ENCODE measurements around the gene CAV2. TPM values are rescaled to one million over a fixed set of nuclear protein-coding genes. Genes with fewer than 3 reads are reported as not detected.

The CAV2 gene
- polyA plus RNA-seq, 1 of the 3 experiments (the other 2 are of a cell fraction), result 182 TPM

GRCh38 chr7:116529250-116529649 lies 29.7 kb downstream of the CAV2 start (continued):
- TF ChIP-seq ZBTB33 (IDR thresholded peaks at IDR 0.05; ENCODE audit: borderline replicate concordance, low read depth), result no peak
- TF ChIP-seq POLR2AphosphoS5 (IDR thresholded peaks at IDR 0.05; ENCODE audit: low read depth, low read length), result no peak
- no peak for TF ChIP-seq FOSL2 (IDR thresholded peaks at IDR 0.05; ENCODE audit: borderline replicate concordance, low read depth)
- no peak for TF ChIP-seq RCOR1 (IDR thresholded peaks at IDR 0.05; ENCODE audit: low read length)

GRCh38 chr7:116530107-116530820 lies 30.7 kb downstream of the CAV2 start:
- ChIA-PET POLR2A (no interaction called here), CTCF (interaction anchor here (0.6 to 1.3 kb wide), 2 partner anchors 314 to 362 kb away, joined by 3 read pairs; no protein-coding TSS in a partner anchor)
- H3K36me3 ChIP-seq (replicated peaks in 1 of 2; ENCODE audit: control insufficient read depth in 1 of 2, insufficient read depth in 2 of 2, low read length in 1 of 2), result peaks cover 46 to 76% of the 10 kb centered on the region in 2 experiments
- H3K27ac ChIP-seq (ENCODE audit: low read depth in 2 of 2, low read length in 1 of 2), result peak overlapping the region; percentile 36 to 99; a peak in 3 of 4 replicates
- peak overlapping the region; percentile 38 to 84; a peak in 3 of 4 replicates for H3K4me3 ChIP-seq (ENCODE audit: low read depth in 2 of 2, low read length in 1 of 2)
- H3K79me2 ChIP-seq (ENCODE audit: insufficient read depth), result peaks cover 98% of the 10 kb centered on the region
- H3K4me1 ChIP-seq (ENCODE audit: control insufficient read depth in 1 of 2, insufficient read depth in 2 of 2, low read depth in 1 of 2, low read length in 1 of 2), result peaks cover 4 to 43% of the 10 kb centered on the region in 2 experiments; a peak in 3 of 4 replicates
- DNase-seq, result no peak
- no peaks in the 10 kb centered on the region for H3K9me3 ChIP-seq
- no peaks in the 10 kb centered on the region for H3K9me2 ChIP-seq
- WGBS (ENCODE audit: low lambda C conversion rate), result 32% methylated on average over 3 of the region's 3 CpGs
- H3K9ac ChIP-seq, result peak overlapping the region; percentile 100; the same call in 1 of the 2 replicates
- no peaks in the 10 kb centered on the region for H3K27me3 ChIP-seq (ENCODE audit: insufficient read depth)
- H2AFZ ChIP-seq (ENCODE audit: low read depth), result no peak overlapping the region
- peaks cover 51% of the 10 kb centered on the region for H4K20me1 ChIP-seq (ENCODE audit: insufficient read depth)
- H3K4me2 ChIP-seq, result peak overlapping the region; percentile 90
- H3F3A ChIP-seq (replicated peaks; ENCODE audit: insufficient read depth), result peaks cover 51% of the 10 kb centered on the region
- TF ChIP-seq RXRA (IDR thresholded peaks at IDR 0.05; ENCODE audit: borderline replicate concordance, low read depth), result no peak
- 0 out of 2 replicates have a peak, but pooled peaks have one; percentile 3 for TF ChIP-seq TCF12 (IDR thresholded peaks at IDR 0.05)

- H3K36me3 ChIP-seq (replicated peaks in 1 of 2; ENCODE audit: control insufficient read depth in 1 of 2, insufficient read depth in 2 of 2, low read length in 1 of 2), result peaks cover 55 to 82% of the 10 kb centered on the region in 2 experiments
- H3K27ac ChIP-seq (ENCODE audit: low read depth in 2 of 2, low read length in 1 of 2), result peak overlapping the region in 1 of 2 experiments; percentile 99; a peak in 3 of 4 replicates
- H2AFZ ChIP-seq (ENCODE audit: low read depth), result no peak overlapping the region
- no peak overlapping the region for H3K9ac ChIP-seq
- WGBS (ENCODE audit: low lambda C conversion rate), result 49% methylated on average over 3 of the region's 3 CpGs
- no peaks in the 10 kb centered on the region for H3K9me2 ChIP-seq
- H3F3A ChIP-seq (replicated peaks; ENCODE audit: insufficient read depth), result peaks cover 49% of the 10 kb centered on the region
- no peak for DNase-seq
- H3K27me3 ChIP-seq (ENCODE audit: insufficient read depth), result no peaks in the 10 kb centered on the region
- peaks cover 54% of the 10 kb centered on the region for H4K20me1 ChIP-seq (ENCODE audit: insufficient read depth)
- H3K4me2 ChIP-seq, result peak overlapping the region; percentile 90
- H3K4me3 ChIP-seq (ENCODE audit: low read depth in 2 of 2, low read length in 1 of 2), result peak overlapping the region; percentile 16 to 38; a peak in 2 of 4 replicates
- H3K4me1 ChIP-seq (ENCODE audit: control insufficient read depth in 1 of 2, insufficient read depth in 2 of 2, low read depth in 1 of 2, low read length in 1 of 2), result peaks cover 2 to 50% of the 10 kb centered on the region in 2 experiments; a peak in 3 of 4 replicates
- CTCF ChIA-PET, result interaction anchor here (0.9 kb wide), 1 partner anchor 369 kb away, joined by 3 read pairs; no protein-coding TSS in a partner anchor
- no peaks in the 10 kb centered on the region for H3K9me3 ChIP-seq
- POLR2A ChIA-PET, result no interaction called here
- peaks cover 98% of the 10 kb centered on the region for H3K79me2 ChIP-seq (ENCODE audit: insufficient read depth)
- no peak for TF ChIP-seq RAD21 (IDR thresholded peaks at IDR 0.05; ENCODE audit: low read length)
- TF ChIP-seq MEF2A (IDR thresholded peaks at IDR 0.05; ENCODE audit: borderline replicate concordance, low read depth), result no peak
- TF ChIP-seq SMC3 (IDR thresholded peaks at IDR 0.05; ENCODE audit: low read depth, low read length), result no peak
- no peak for TF ChIP-seq RXRA (IDR thresholded peaks at IDR 0.05; ENCODE audit: borderline replicate concordance, low read depth)
- no peak for TF ChIP-seq CHD2 (IDR thresholded peaks at IDR 0.05; ENCODE audit: low read length, partially characterized antibody)
- TF ChIP-seq IRF3 (IDR thresholded peaks at IDR 0.05; ENCODE audit: low read depth, low read length), result no peak
- no peak for TF ChIP-seq REST (IDR thresholded peaks at IDR 0.05; ENCODE audit: low read depth, low read length)
- TF ChIP-seq FOSL2 (IDR thresholded peaks at IDR 0.05; ENCODE audit: borderline replicate concordance, low read depth), result no peak
- no peak for TF ChIP-seq RFX5 (IDR thresholded peaks at IDR 0.05; ENCODE audit: low read length)
- TF ChIP-seq TEAD4 (IDR thresholded peaks at IDR 0.05; ENCODE audit: borderline replicate concordance, insufficient read depth), result no peak
- no peak for TF ChIP-seq RCOR1 (IDR thresholded peaks at IDR 0.05; ENCODE audit: low read length)
- TF ChIP-seq GABPA (IDR thresholded peaks at IDR 0.05; ENCODE audit: low read depth), result no peak
- TF ChIP-seq SIN3A (IDR thresholded peaks at IDR 0.05; ENCODE audit: borderline replicate concordance, low read depth, low read length), result no peak
- no peak for TF ChIP-seq FOXM1 (IDR thresholded peaks at IDR 0.05; ENCODE audit: low read depth)
Measured at GRCh38 chr7:116532102-116532688, 32.7 kb downstream of the CAV2 start.

Data from SK-N-SH (cell line).